HUES64 (cell line): ENCODE results near the gene AJAP1.

ENCODE experiments used
- H3K27ac ChIP-seq: 2 replicates; pipeline ENCODE4 v1.7.0; 2013; ENCODE audit warnings: low read depth, low read length, inconsistent platforms
- H3K27me3 ChIP-seq: 2 replicates; pipeline ENCODE4 v1.6.1; 2013; ENCODE audit warnings: mild to moderate bottlenecking, low read length; ENCODE audit not compliant: insufficient read depth
- H3K36me3 ChIP-seq: 2 replicates; pipeline ENCODE4 v1.6.1; 2013; ENCODE audit warnings: mild to moderate bottlenecking, low read length; ENCODE audit not compliant: insufficient read depth
- H3K4me1 ChIP-seq: 2 replicates; pipeline ENCODE4 v1.6.1; 2013; ENCODE audit warnings: mild to moderate bottlenecking, low read length, moderate library complexity; ENCODE audit not compliant: insufficient read depth
- H3K4me3 ChIP-seq: 2 replicates; pipeline ENCODE4 v1.5.1; 2013; ENCODE audit warnings: mild to moderate bottlenecking, low read length, moderate library complexity
- H3K9ac ChIP-seq: 2 replicates; pipeline ENCODE4 v1.6.1; 2013; ENCODE audit warnings: mild to moderate bottlenecking, low read depth, low read length
- H3K9me3 ChIP-seq: 2 replicates; pipeline ENCODE4 v1.6.1; 2013; ENCODE audit warnings: low read depth, low read length; ENCODE audit not compliant: insufficient read depth
- WGBS: fragments of 150-250, 120-280 bp; methylation state at CpG from one replicate; pipeline ENCODE4 v1.1.7; 2013; ENCODE audit warnings: missing lambda C conversion rate; 5-methylcytosine and 5-hydroxymethylcytosine counted together

AJAP1 gene

DNA sequence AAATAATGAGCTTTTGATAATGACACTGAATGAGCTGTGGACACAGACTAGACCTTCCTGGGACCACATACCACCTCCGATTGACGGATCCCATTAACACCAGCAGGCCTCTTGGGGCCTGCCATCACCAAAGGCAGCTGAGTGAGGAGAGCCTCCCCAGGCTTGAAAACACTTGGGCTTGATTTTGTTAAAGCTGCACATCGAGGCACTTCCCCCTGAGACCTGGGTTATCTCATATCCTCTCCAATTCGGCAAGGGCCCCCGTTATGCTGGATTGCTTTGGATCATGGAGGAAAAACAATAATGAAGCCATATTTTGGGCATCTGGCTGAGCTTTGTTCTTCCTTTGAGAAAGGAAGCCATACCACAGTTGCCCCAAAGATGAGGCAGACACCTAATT lies 143.0 kb downstream of the AJAP1 start:
- H3K9me3 ChIP-seq: peaks cover 3% of the 10 kb centered on the region; the same call in 1 of the 2 replicates
- H3K36me3 ChIP-seq: no peaks in the 10 kb centered on the region
- no peak overlapping the region for H3K4me3 ChIP-seq
- no peaks in the 10 kb centered on the region for H3K27me3 ChIP-seq
- no peaks in the 10 kb centered on the region for H3K4me1 ChIP-seq
- no peak overlapping the region for H3K27ac ChIP-seq
- 93% methylated on average over 5 of the region's 5 CpGs for WGBS
- H3K9ac ChIP-seq: no peak overlapping the region

DNA sequence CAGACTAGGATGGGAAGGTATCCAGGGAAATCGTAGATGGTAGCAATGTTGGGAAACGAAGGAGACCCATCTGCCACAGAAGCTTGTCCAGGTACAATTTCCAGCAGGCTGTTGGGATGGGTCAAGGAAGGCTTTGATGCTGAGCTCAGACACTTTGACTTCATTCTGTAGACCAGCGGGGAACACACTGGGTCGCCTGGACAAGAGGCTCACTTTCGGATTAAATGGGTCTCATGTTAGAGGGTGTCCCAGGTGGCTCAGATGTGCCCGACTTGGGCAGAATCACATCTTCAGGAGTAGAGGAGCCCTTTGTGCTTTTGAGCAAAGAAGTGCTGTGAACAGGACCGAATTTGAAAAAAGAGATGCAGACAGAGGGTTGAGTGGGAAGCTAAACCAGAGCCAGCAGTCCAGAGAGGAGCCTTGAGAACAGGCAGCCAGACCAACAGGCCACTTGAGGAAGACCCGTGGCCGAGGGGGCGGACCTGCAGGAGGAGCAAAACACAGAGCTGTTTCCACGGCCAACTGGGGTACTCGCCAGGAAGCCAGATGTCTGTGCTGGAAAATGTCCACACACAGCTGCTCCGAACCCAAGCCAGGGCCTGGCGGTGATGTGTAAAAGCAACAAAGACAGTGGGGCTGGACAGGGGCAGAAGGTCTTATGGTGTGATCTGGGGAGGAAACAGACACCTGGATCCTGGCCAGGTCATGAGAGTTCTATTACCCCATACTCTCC lies 146.9 kb downstream of the AJAP1 start:
- Histone ChIP-seq H3K27me3 (no peaks in the 10 kb centered on the region), H3K4me3 (no peak overlapping the region), H3K27ac (no peak overlapping the region), H3K36me3 (no peaks in the 10 kb centered on the region), H3K9ac (no peak overlapping the region), H3K9me3 (peaks cover 2% of the 10 kb centered on the region; the same call in 1 of the 2 replicates), H3K4me1 (no peaks in the 10 kb centered on the region)
- 92% methylated on average over 14 of the region's 14 CpGs for WGBS

DNA sequence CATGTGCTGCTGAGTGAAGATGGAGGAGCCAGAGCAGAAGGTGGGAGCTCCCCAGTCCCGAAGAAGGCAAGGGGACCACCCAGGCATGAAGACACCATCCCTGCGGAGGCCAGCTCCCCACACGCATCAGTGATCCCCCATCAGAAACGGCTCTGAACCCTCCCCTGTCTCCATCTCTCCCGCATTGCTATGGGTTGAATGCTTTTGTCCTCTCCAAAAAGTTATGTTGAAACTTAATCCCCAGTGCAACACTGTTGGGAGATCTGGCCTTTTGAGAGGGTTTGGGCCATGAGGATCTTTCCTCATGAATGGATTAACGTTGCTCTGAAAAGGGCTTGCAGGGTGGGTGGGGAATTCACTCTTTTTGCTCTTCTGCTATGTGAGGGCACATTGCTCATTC lies 147.6 kb downstream of the AJAP1 start:
- 94% methylated on average over 6 of the region's 6 CpGs for WGBS
- no peak overlapping the region for H3K27ac ChIP-seq
- H3K4me1 ChIP-seq: no peaks in the 10 kb centered on the region
- no peaks in the 10 kb centered on the region for H3K9me3 ChIP-seq
- no peak overlapping the region for H3K4me3 ChIP-seq
- H3K27me3 ChIP-seq: no peaks in the 10 kb centered on the region
- H3K9ac ChIP-seq: no peak overlapping the region
- no peaks in the 10 kb centered on the region for H3K36me3 ChIP-seq

DNA sequence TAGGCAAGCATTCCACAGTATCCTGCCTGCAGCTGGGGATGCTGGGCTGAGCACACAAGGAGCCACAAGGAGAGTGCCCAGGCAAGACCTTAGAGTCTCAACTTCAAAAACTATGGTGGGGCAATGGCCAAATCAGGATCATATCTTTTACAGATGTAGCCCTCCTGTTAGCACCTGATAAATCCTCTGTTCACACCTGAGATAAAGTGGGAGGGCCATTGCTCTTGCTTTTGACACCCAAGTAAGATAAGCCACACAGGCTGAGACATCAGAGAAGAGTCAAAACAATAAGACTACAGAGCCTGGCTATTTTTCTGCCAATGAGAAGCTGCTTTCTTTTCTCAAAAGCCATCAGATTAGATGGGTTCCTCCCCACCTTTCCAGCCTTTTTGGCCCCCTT lies 148.9 kb downstream of the AJAP1 start:
- Histone ChIP-seq H3K36me3 (no peaks in the 10 kb centered on the region), H3K9ac (no peak overlapping the region), H3K4me1 (no peaks in the 10 kb centered on the region), H3K27me3 (no peaks in the 10 kb centered on the region), H3K27ac (no peak overlapping the region), H3K9me3 (peaks cover 5% of the 10 kb centered on the region; the same call in 1 of the 2 replicates), H3K4me3 (no peak overlapping the region)

DNA sequence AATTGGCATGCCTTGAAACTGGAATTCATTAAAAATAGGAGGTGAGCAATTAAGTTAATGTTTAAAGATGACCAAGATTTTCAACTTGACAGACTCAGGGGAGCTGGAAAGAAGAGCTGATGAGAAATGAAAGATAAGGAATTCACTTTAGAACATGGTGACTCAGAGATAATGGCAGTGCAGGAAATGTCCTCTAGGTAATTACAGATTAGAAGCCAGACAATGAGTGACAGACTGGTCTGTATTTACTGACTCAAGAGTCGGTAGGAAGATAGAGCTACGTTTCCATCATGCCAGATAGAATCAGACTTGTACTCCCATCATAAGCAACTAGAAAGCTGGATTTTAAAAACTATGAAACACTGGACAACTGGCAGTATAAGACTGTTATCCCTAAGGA lies 151.6 kb downstream of the AJAP1 start:
- Histone ChIP-seq H3K36me3 (no peaks in the 10 kb centered on the region), H3K27me3 (no peaks in the 10 kb centered on the region), H3K4me3 (no peak overlapping the region), H3K4me1 (no peaks in the 10 kb centered on the region), H3K27ac (no peak overlapping the region), H3K9ac (no peak overlapping the region), H3K9me3 (peaks cover 15% of the 10 kb centered on the region; the same call in 1 of the 2 replicates)
- 76% methylated on average over 2 of the region's 2 CpGs for WGBS

DNA sequence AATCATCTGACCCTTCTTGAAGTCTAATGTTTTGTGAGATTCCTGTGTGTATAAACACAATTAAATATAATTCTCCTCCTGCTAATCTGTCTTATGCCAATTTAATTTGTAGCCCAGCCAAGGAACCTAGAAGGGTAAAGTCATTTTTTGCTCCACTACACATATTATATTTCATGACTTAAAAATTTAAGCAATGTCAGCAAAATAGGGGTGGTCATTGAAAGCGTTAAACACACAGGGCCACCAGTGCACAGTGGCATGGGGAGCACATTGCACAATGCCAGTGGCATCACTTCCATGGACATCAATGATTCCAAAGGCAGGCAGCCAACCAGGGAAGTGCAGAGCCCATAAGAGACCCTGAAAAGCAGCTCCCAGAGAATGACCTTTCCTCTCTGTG lies 166.1 kb downstream of the AJAP1 start:
- no peaks in the 10 kb centered on the region for H3K36me3 ChIP-seq
- H3K4me1 ChIP-seq: no peaks in the 10 kb centered on the region; the same call in 1 of the 2 replicates
- no peak overlapping the region for H3K4me3 ChIP-seq
- H3K9me3 ChIP-seq: peaks cover 17% of the 10 kb centered on the region
- H3K27me3 ChIP-seq: no peaks in the 10 kb centered on the region
- H3K27ac ChIP-seq: no peak overlapping the region
- WGBS: 87% methylated on average over 1 of the region's 1 CpG
- H3K9ac ChIP-seq: no peak overlapping the region

DNA sequence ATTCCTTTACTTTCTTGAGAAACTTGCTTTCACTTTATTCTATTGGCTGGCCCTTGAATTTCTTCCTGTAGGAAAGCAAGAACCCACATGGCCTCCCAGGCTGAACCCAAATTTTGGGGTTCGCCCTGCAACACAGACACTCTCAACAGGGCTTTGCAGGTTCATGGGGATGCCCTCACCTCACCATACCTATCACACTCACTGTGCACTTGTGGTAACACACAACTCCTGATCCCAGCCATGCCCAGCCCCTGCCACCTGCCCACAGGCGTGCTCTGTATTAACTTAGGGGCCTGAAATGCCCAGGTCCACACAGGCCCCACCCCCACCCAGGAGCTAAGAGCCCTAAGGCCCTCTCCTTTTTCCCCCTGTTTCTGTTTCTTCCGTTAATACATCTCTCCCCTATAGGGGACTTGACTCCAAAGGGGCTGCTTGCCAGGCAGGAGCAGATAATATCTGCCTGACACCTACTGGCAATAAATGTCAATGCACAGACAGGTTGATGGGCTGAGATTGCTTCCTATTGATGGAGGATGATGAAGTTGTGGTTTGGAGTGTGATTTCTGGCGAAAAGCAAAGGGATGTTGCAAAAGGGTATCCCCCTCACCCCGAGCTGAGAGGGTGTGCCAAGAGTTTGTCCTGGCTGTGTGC lies 171.5 kb downstream of the AJAP1 start:
- no peak overlapping the region for H3K27ac ChIP-seq
- peaks cover 4% of the 10 kb centered on the region; the same call in 1 of the 2 replicates for H3K4me1 ChIP-seq
- 72% methylated on average over 5 of the region's 5 CpGs for WGBS
- H3K9ac ChIP-seq: no peak overlapping the region
- 0 out of 2 replicates have a peak, but pooled peaks cover 3% of the 10 kb centered on the region for H3K9me3 ChIP-seq
- no peak overlapping the region for H3K4me3 ChIP-seq
- H3K27me3 ChIP-seq: no peaks in the 10 kb centered on the region
- no peaks in the 10 kb centered on the region for H3K36me3 ChIP-seq

DNA sequence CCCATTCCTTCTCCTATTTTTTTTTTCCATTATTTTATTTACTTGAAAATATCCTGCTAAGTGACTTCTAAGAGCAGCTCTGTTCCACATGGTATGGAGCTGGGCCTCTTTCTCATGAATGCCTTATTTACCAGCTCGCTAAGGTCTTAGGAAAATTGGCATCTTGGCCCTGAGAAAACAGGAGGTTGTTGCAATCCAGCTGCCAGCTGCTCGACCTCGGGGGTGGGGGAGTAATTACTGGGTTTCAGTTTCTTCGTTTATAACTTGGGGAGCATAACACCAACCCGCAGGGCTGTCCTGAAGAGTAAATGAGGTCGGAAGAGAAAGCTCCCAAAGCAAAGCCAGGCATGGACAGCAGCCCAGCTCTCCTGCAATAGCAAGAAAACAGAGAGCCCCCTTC lies 176.3 kb downstream of the AJAP1 start:
- H3K9me3 ChIP-seq: peaks cover 8% of the 10 kb centered on the region
- no peaks in the 10 kb centered on the region for H3K36me3 ChIP-seq
- WGBS: 86% methylated on average over 6 of the region's 6 CpGs
- H3K4me1 ChIP-seq: 0 out of 2 replicates have a peak, but pooled peaks cover 2% of the 10 kb centered on the region
- H3K4me3 ChIP-seq: no peak overlapping the region
- H3K27me3 ChIP-seq: no peaks in the 10 kb centered on the region
- H3K27ac ChIP-seq: no peak overlapping the region
- H3K9ac ChIP-seq: no peak overlapping the region

DNA sequence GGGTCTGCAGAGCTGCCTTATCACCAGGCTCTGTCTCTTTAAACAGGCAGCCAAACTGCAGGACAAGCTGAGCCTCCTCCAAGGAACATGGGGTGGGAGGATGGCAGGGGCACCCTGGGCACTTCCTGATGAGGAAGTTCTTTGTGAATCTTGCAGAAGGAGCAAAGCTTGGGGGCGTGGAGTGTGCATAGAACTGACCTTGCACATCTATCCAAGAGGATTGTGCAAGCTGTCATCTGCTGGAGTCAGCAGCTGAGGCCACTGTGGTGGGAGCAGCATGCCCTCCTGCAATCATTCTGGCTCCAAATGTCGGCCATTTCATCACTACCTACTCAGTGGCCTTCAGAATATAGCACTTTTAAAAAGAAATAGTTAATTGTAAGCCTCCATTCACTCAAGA lies 182.2 kb downstream of the AJAP1 start:
- Histone ChIP-seq H3K4me1 (0 out of 2 replicates have a peak, but pooled peaks cover 3% of the 10 kb centered on the region), H3K36me3 (no peaks in the 10 kb centered on the region), H3K27me3 (no peaks in the 10 kb centered on the region), H3K27ac (no peak overlapping the region), H3K4me3 (no peak overlapping the region), H3K9me3 (peaks cover 14% of the 10 kb centered on the region), H3K9ac (no peak overlapping the region)
- WGBS: 89% methylated on average over 2 of the region's 2 CpGs

DNA sequence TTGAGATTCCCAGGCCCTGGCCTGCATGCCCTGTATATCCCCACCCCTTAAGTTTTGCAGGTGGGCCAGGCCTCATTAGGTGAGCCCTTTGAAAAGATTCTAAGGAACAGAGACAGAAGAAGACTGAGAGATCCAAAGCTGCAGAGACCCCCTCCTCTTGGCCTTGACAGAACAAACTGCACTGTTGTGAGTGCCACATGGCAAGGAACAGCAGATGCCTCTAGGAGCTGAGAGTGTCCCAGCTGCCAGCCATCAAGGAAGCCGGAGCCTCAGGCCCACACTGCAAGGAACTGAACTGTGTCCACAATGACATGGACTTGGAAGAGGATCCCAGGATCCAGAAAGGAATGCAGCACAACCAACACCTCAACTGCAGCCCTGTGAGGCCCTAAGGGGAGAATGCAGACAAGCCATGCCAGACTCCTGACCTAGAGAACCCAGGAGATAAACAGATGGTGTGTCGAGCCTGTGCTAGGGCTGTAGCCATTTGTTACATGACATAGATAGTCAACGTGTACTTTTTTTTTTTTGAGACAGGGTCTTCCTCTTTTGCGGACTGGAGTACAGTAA lies 182.7 kb downstream of the AJAP1 start:
- Histone ChIP-seq H3K27me3 (no peaks in the 10 kb centered on the region), H3K4me1 (0 out of 2 replicates have a peak, but pooled peaks cover 3% of the 10 kb centered on the region)
- 94% methylated on average over 4 of the region's 4 CpGs for WGBS

DNA sequence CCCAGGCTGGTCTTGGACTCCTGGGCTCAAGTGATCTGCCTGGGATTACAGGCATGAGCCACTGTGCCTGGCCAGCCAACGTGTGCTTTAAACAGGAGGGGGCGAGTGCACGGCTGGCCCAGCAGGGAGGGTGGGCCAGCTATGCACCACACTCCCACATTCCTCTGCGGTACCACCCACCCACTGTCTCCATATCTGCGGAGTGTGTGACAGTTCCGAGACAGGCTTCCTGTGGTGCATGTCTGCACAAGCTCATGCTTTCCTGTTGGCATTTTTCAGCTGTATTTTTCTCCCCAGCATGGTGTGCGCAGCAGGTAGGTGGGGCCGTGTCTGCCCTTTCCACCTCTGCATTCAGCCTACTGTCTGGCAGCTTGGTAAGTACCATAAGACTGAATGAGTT lies 183.3 kb downstream of the AJAP1 start:
- Histone ChIP-seq H3K4me3 (no peak overlapping the region), H3K4me1 (0 out of 2 replicates have a peak, but pooled peaks cover 3% of the 10 kb centered on the region), H3K27ac (no peak overlapping the region), H3K9me3 (peaks cover 14% of the 10 kb centered on the region), H3K27me3 (no peaks in the 10 kb centered on the region), H3K36me3 (no peaks in the 10 kb centered on the region), H3K9ac (no peak overlapping the region)
- 90% methylated on average over 8 of the region's 8 CpGs for WGBS

More for the DNA sequence above, 182.7 kb downstream of the AJAP1 start:
- Histone ChIP-seq H3K4me3 (no peak overlapping the region), H3K9me3 (peaks cover 14% of the 10 kb centered on the region), H3K27ac (no peak overlapping the region), H3K36me3 (no peaks in the 10 kb centered on the region), H3K9ac (no peak overlapping the region)
